ENCODE results near the gene SNF8.
"Not testable (repeated sequence)": the region's sequence is repeated elsewhere in the genome, so short reads cannot be mapped to it uniquely, and the experiment has no call there.

SNF8 gene

DNA sequence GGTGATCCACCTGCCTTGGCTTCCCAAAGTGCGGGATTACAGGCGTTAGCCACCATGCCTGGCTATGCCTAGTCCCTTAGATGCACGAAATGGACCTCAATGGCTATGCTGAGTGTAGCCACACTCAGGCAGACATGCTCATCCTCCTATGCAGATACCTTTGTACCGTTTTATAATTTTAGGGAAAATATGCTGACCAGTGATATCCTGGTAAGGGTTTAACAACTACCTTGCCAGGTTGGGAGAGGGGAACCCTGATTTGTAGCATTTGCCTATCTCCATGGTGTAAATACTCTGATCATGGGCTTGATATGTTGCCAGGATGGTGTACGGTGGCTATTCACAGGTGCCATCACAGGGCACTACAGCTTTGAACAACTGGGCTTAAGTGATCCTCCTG lies 6.9 kb upstream of the SNF8 start:
- H3K27me3 Mint-ChIP-seq (ENCODE audit: low read depth), result no peaks in the 10 kb centered on the region
- H3K9me3 Mint-ChIP-seq, result no peaks in the 10 kb centered on the region
- H3K4me1 Mint-ChIP-seq, result no peaks in the 10 kb centered on the region
- no peak overlapping the region for H3K27ac Mint-ChIP-seq
- TF ChIP-seq CTCF (IDR thresholded peaks at IDR 0.05; ENCODE audit: unreplicated experiment in 3 of 3), result no peak
- no peak overlapping the region for H3K4me3 Mint-ChIP-seq
- no peaks in the 10 kb centered on the region for H3K36me3 Mint-ChIP-seq (ENCODE audit: low read depth)

GRCh38 chr17:48945261-48945651 lies 614 bp upstream of the SNF8 start:
- H3K9me3 Mint-ChIP-seq; H3K4me1 Mint-ChIP-seq; H3K27me3 Mint-ChIP-seq (ENCODE audit: low read depth); H3K36me3 Mint-ChIP-seq (ENCODE audit: low read depth): not testable (repeated sequence)
- Mint-ChIP-seq H3K4me3 (peak overlapping the region; percentile 97 to 99 (median 98)), H3K27ac (peak overlapping the region; percentile 88 to 97 (median 97))

DNA sequence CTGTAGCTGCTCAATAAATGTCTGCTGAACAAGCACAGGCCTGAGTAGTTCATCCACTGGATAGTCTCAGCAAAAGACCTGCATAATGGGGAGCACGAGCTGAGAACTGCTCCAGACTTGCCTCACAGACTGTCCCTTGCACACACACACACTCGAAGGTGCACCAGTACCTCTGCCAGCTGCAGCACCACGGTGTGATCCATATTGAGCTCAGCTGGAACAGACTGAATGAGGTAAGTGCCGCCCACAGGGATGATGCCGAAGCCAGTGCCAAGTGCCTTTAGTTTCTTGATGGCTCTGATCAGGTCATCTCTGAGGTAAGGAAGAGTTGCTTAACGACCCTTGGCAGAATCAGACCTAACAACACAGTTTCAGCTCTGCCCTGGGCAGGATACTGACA lies 11.6 kb downstream of the SNF8 start:
- H3K4me3 Mint-ChIP-seq, result no peak overlapping the region
- no peak overlapping the region for H3K27ac Mint-ChIP-seq
- peaks cover 3% of the 10 kb centered on the region for H3K27me3 Mint-ChIP-seq (ENCODE audit: low read depth)
- no peak for TF ChIP-seq CTCF (IDR thresholded peaks at IDR 0.05; ENCODE audit: unreplicated experiment in 3 of 3)
- peaks cover 74% of the 10 kb centered on the region for H3K36me3 Mint-ChIP-seq (ENCODE audit: low read depth)
- no peaks in the 10 kb centered on the region for H3K9me3 Mint-ChIP-seq
- H3K4me1 Mint-ChIP-seq, result no peaks in the 10 kb centered on the region

DNA sequence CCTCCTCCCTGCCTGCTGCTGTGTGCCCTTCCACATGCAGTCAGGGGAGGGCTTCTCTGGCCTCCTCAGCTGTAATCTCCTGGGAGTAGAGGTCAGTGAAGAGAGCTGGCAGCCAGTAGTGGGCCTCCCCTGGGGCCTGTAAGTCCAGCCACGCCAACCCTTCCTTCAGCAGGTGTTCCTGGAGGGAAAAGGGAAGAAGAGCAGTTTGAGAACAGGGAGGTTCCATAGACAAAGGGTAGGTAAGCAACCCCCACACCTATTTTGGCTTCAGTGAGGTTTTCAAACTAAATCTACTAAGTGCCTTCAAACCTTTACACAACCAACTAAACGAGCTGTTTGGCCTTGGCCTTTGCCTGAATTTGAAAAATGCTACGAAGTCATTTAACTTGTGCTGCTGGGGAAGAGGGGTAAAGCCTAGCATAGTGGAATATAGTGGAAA lies 14.2 kb downstream of the SNF8 start:
- no peaks in the 10 kb centered on the region for H3K9me3 Mint-ChIP-seq

GRCh38 chr17:48929812-48930165 lies 14.9 kb downstream of the SNF8 start:
- Mint-ChIP-seq H3K4me3 (no peak overlapping the region), H3K27me3 (ENCODE audit: low read depth) (peaks cover 3% of the 10 kb centered on the region), H3K36me3 (ENCODE audit: low read depth) (peaks cover 81% of the 10 kb centered on the region), H3K27ac (peak overlapping the region; percentile 7 to 67 (median 50)), H3K9me3 (no peaks in the 10 kb centered on the region), H3K4me1 (no peaks in the 10 kb centered on the region)
- no peak for TF ChIP-seq CTCF (IDR thresholded peaks at IDR 0.05; ENCODE audit: unreplicated experiment in 3 of 3)

More for the DNA sequence above, 14.2 kb downstream of the SNF8 start:
- Mint-ChIP-seq H3K36me3 (ENCODE audit: low read depth) (peaks cover 79% of the 10 kb centered on the region), H3K27ac (peak overlapping the region; percentile 7 to 67 (median 50)), H3K27me3 (ENCODE audit: low read depth) (peaks cover 3% of the 10 kb centered on the region), H3K4me1 (no peaks in the 10 kb centered on the region), H3K4me3 (no peak overlapping the region)
- no peak for TF ChIP-seq CTCF (IDR thresholded peaks at IDR 0.05; ENCODE audit: unreplicated experiment in 3 of 3)

DNA sequence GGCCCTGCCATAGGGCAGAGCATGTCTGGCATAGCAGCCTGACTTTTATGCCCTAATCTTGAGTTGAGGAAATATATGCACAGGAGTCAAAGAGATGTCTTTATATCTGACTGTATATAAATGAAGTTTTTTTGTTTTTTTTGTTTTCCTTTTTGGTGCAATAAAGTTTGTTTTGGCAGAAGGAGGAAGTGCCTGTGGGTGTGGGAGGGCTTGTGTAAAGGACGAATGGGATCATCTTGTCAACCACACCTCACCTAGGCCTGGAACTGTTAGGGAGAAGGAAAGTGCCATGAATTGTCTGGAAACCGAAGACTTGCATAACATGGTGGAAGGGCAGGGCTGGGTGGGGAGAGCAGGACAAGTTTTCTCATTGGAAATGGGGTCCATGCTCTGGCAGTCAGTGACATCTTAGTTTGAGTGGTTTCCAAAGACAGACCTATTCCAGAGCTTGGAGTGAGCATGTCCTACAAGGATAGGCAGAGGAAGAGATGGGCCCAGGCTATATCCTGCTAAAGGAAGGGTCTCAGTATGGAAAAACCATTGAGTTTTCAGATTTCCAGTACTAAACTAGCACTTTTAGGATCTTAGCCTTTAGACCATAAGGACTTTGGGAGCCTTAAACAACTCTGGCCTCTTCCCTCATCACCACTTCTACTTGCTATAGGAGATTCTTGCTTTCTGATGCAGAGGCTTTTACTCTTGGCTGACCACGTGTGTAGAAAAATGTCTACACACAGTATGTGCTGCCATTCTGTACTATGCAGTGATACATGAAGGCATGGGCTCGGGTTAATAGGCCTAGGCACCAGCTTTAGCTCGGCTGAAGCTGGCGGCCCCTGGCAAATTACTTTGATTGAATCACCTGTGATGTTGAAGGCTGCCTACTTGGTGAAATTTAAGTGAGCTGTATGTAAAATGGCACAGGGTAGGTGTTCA lies 15.5 kb downstream of the SNF8 start:
- Mint-ChIP-seq H3K9me3 (no peaks in the 10 kb centered on the region), H3K27ac (peak overlapping the region in 2 of 3 experiments; percentile 13 to 74), H3K4me1 (no peaks in the 10 kb centered on the region), H3K4me3 (no peak overlapping the region), H3K27me3 (ENCODE audit: low read depth) (peaks cover 3% of the 10 kb centered on the region), H3K36me3 (ENCODE audit: low read depth) (peaks cover 77% of the 10 kb centered on the region)
- TF ChIP-seq CTCF (IDR thresholded peaks at IDR 0.05; ENCODE audit: unreplicated experiment in 3 of 3), result no peak

Measured in nephron (organoid).